Measurements from ENCODE around the gene CFAP300. TPM values are rescaled to one million over a fixed set of nuclear protein-coding genes. Genes with fewer than 3 reads are reported as not detected.

CFAP300 gene
- total RNA-seq, result 6.0 and 7.2 TPM in 2 replicates

DNA sequence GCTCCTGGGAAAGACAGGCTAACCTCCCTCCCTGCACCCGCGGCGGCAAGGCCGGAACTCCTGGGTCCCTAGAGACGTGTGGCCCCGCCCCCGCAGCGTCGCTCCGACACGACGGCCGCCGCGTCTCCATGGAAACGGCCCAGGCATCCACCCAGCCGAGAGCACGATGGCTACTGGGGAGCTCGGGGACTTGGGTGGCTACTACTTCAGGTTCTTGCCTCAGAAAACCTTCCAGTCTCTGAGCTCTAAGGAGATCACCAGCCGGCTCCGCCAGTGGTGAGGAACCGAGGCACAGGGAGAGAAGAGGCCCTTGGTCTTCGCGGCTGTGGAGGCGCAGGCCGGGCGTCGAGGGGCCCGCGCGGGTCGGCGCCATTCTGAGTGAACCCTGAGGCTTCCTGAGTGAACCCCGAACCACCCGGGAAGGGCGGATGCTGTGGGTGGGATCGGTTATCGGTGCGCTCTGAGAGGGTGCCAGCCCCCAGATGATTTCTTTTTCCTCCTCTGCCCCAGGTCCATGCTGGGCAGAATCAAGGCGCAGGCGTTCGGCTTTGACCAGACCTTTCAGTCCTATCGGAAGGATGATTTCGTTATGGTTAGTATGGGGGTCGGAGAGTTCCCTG, at the start of gene CFAP300:
TSS of gene CFAP300 (plus strand) at position 133 of the 620 bp plus-strand sequence. CDS start at position 167, 34 bp downstream.

DNA sequence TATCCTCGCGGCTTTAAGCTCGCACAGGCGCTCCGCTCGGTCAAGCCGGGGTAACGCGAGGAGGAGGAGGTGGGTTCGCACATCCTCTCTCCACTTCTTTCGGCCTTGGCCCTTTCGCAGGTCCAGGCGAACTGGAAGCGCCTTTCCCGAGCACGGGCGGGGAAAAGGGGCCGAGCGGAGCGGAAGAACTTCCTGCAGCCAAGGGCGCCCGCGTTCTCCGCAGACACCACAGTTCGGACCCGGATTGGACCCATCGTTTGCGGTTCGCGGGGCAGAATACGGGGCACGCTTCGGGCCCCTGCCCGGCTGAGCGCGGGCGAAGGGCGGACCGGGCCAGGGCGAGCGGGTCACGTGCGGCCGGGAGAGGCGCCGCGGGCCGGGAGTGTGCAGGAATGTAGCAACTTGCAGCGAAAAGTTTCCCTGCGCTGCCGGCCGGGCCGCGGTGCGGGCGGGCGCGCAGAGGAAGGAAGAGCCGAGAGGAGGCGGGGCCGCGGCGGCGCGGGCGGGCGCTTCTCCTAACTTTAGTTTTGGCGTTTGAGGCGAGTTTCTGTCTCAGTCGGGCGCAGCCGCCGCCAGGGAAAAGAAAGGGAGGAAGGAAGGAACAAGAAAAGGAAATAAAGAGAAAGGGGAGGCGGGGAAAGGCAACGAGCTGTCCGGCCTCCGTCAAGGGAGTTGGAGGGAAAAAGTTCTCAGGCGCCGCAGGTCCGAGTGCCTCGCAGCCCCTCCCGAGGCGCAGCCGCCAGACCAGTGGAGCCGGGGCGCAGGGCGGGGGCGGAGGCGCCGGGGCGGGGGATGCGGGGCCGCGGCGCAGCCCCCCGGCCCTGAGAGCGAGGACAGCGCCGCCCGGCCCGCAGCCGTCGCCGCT, 62.9 kb downstream of the CFAP300 start, which contains the start of gene YAP1:
TSS of gene YAP1 (plus strand) at position 552 of the 865 bp plus-strand sequence. CDS start 402 bp downstream, outside the sequence.

Small RNA genes within 50 kb of the gene (small RNA-seq; reads per million reads assigned to genes)
- not detected for gene RNA5SP535

Other genes starting within 250 kb of the CFAP300 start
- 2.6 and 3.7 TPM in 2 replicates for gene CEP126, start 132.4 kb upstream of the CFAP300 start, total RNA-seq
- not detected in 2 replicates for gene ANGPTL5, start 130.9 kb upstream of the CFAP300 start, total RNA-seq
- 234 and 295 TPM in 2 replicates for gene YAP1, start 63.0 kb downstream of the CFAP300 start, total RNA-seq